GM04503 (cell line): ENCODE results near the gene ANKRD40.
"Not testable (repeated sequence)": the region's sequence is repeated elsewhere in the genome, so short reads cannot be mapped to it uniquely, and the experiment has no call there.

Experiments
- DNase-seq: peaks from one replicate; pipeline ENCODE4 v3.0.0-alpha.2; 2012; ENCODE audit warnings: low read depth

The ANKRD40 gene

DNA sequence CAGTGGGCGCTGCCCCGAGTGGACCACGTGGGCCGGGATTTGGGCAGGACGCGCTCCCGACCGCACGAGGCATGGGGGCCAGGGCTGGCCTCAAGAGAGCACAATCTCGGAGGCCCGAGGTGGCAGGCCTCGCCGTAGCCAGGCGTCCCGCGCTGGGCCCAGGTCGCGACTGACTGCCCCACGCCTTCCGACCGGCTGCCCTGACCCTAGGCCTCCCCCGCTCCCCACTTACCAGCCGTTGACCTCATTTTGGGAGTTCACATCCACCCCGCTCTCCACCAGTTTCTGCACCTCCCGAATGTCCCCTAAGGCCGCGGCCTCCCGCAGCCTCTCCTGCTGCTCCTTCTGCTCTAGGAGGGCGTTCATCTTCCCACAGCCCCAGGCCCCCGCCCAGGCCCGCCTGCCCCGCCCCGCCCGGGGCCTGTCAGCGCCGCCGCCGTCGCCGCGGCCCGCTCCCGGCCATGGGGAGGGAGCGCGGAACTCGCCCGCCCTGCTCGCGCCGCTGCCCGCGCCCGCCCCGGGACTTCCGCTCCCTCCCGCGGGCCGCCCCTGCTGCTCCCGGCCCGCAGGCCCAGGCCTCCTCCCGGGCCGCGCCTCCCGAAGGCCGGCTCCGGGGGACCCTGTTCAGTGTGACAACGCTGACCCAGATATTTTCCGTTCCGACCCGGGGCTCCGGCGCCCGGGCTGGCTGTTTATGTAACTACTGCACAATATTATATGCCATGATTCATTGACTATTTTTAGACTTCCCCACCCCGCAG, at the start of gene ANKRD40:
Gene ANKRD40, minus strand, starts transcription at position 626 of the 761 bp plus-strand sequence. Its CDS starts 260 bp downstream, at position 366.
- peak; percentile 79 for DNase-seq

GRCh38 chr17:50754521-50754920, 46.8 kb upstream of the ANKRD40 start:
- no peak for DNase-seq

- DNase-seq = no peak
Measured at GRCh38 chr17:50749245-50749644, 41.5 kb upstream of the ANKRD40 start.

- no peak for DNase-seq
Measured at GRCh38 chr17:50745631-50746030, 37.9 kb upstream of the ANKRD40 start.

DNA sequence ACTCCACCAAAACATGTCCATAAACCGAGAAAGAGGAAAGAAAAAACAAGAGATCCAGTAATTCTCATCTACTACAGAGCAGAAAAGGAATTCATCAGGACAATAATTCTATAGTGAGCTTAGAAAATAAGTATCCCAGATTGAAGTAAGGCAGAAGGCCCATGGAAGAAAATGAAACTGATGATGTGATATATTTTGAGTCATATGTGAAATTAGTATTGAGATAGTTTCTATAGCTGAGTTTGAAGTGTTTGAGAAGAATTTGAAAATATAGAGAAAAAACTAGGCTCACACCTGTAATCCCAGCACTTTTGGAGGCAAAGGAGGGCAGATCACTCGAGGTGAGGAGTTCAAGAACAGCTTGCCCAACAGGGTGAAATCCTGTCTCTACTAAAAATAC, 31.4 kb upstream of the ANKRD40 start:
- DNase-seq = no peak

DNA sequence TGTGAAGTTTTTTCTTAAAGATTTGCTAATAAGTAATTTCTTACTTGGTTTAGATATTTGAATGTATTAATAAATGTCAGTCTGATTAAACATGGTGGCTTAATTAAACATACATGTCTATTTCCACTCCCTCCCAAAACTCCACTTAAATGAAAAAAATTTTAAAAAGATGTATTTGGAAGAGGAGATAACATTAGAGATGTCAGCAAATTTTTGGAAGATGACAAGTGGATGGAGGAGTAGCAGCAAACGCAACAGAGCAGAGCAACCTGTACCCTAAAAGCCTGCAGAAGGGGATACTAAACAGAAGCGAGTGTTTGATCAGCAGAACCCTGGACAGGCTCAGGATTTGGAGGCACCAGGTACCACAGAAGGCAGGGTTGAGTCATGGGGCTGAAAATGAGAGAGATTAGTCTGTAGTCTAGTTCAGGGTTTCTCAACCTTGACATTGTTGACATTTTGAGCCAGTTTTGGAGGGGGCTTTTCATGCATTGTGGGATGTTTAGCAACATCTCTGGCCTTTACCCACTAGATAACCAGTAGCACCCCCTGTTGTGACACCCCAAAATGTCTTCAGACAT, 29.5 kb upstream of the ANKRD40 start:
- no peak for DNase-seq

GRCh38 chr17:50735287-50735686, 27.6 kb upstream of the ANKRD40 start:
- DNase-seq = no peak

- DNase-seq = no peak
Measured at GRCh38 chr17:50731575-50732460, 24.1 kb upstream of the ANKRD40 start.

GRCh38 chr17:50728881-50729765, 21.4 kb upstream of the ANKRD40 start:
- DNase-seq = no peak

DNA sequence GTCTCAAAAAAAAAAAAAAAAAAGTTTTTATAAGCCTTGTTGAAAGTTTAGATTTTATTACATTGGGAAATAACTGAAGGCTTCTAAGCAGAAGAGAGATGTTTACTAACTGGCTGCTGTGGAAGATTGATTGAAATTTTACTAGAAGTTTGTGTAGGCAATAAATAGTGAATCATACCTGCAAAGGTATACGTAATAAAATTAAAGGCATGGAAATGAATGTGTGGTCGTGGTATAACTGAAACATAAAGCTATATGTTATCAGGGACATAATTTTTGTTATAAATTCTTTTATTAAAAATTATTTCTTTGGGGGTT, 20.4 kb upstream of the ANKRD40 start:
- no peak for DNase-seq

- DNase-seq = no peak
Measured at GRCh38 chr17:50725769-50726655, 18.3 kb upstream of the ANKRD40 start.

DNA sequence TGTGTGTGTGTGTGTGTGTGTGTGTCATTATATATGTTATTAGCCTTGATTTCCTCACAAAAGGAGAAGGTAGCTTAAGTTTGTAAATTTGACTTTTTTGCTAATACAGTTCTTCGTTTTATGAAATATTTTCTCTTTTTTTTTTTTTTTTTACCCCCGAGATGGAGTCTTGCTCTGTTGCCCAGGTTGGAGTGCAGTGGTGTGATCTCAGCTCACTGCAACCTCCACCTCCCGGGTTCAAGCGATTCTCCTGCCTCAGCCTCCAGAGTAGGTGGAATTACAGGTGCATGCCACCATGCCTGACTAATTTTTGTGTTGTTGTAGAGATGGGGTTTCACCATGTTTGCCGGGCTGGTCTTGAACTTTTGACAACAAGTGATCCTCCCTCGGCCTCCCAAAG, 16.9 kb upstream of the ANKRD40 start:
- DNase-seq = not testable (repeated sequence)

DNA sequence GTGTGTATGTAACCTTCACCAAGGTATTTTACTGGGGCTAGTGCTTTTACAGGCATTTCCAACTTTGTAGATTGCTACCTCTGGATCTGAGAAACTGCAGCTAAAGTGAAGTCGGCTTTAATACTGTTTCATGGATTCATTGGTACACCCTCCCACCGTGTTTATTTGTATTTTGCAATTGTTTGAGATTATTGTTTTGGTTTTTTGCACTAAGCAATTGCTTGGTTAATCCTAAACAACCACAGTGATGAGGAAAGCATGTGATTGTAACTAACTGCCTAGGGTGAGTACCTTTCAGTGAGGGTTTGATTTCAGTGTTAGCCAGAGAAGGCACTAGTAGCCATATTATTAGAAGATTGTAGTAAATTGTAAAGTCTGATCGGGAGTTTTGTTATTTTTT, 15.0 kb upstream of the ANKRD40 start:
- DNase-seq = no peak

DNA sequence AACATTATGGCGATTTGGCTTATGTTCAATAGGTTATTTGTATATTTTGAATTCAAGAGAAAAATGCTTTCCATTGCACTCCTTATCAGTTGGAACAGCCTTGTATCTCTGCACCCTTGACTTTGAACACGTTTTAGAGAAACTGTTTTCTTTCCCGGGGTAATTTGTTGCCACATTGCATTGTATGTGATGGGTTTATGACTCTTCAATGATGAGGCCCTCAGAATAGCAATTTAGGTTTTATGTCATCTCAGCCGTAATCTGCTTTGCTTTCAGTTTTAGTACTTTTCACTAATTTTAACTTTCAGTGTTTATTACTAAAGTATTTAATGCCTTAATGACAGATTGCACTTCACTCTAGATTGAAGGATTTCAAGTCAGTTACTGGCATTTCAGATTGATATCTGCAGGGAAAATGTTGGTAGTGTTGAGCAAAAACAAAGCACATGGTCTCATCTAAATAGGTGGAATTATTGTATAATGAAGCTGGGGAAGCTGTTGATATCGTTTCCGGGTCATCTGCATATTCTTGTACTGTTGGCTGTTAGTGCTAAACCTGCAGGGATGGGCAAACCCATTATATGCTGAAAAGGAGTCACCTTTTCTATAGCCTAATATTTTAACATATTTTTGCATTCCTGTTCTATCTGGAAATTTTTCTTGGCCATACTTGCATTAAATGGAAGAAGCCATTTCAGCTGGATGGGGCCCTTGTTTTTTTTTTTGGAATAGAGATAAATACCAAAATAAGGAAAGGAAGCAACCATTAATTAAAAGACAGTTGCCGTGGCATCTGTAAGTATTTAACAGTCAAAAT, 13.7 kb upstream of the ANKRD40 start:
- no peak for DNase-seq

DNA sequence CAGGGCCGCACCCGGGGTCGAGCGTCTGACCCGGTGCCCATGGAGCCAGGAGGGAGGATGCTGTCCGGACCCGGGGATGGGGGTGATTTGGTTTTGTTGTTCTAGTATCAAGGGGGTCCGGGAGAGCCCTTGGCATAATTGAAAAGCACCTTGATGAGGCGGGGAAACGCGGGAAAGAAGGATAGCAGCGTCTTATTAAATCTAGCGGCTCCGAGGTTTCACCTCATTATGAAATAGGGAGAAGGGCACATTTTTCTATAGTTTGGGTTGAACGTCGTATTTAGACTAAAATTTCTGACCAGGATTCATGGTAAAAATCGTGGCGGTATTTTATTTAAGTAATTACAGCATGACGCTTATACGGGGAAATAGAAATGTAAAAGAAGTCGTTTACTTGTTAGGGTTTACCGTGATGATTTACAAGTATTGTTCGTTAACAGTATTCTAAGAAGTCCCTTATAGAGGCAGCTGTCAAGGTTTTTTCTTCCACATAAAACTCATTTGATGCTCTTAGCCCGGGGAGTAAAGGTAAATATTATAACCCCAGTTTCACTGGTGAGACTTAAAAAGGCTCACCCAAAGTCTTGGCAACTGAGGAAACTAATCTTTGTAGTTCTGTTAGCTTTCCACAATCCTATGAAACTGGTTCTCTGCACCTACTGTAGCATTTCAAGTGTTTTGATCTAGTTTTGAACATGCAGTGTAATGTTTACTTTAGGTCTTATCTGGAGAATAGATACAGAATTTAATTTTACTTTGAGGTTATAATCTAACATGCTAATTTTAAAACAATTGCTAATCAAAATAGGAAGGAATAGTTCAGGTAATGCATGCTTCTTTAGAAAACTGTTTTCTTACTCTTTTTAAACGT, 12.4 kb upstream of the ANKRD40 start:
- DNase-seq = no peak

DNA sequence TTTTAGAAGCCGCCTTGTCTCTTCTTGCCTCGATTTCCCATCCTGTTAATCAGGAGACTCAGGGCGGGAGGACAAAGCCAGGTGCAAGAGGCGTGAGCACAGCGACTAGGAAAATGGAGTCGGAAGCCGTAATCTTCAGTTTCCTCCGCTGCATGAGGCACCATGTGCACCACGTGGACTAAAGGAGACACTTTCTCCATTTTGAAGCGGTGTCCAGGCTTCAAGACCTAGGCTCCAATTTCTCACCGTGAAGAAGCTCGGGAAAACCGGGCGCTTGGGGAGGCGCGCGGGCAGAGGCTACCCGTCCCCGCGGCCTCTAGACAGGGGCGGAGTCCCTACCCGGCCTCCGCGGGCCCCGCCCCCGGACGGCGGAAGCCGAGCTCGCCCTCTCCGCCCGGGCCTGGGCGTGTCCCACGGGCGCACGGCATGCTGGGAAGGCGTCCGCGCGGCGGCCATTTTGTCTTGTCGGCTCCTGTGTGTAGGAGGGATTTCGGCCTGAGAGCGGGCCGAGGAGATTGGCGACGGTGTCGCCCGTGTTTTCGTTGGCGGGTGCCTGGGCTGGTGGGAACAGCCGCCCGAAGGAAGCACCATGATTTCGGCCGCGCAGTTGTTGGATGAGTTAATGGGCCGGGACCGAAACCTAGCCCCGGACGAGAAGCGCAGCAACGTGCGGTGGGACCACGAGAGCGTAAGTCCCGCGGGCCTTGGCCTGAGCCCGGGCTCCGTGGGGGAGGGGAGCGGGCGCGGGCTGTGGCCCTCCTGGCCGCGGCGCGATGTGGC, 11.6 kb upstream of the ANKRD40 start, which contains the start of gene LUC7L3:
Gene LUC7L3, plus strand, starts transcription at position 460 of the 780 bp plus-strand sequence. Its CDS starts 130 bp downstream, at position 590.
- DNase-seq = peak; percentile 59

DNA sequence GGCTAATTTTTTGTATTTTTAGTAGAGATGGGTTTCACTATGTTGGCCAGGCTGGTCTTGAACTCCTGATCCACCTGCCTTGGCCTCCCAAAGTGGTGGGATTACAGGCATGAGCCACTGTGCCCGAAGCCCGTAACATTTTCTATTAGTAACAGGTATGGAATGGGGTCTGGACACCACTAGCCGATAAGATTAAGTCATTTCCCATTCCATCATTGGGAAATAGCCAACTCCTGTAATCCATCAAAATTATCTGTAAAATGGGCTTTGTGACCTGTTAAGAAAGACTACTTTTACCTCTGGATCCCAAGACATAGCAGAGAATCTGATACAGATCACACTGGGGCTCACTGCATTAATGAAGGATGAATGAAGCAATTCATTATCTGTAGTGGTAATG, 7.8 kb upstream of the ANKRD40 start:
- DNase-seq = no peak

GRCh38 chr17:50712641-50713040, 4.9 kb upstream of the ANKRD40 start:
- DNase-seq = no peak
